H9 (cell line): Measurements from ENCODE around the gene BRAF. TPM values are rescaled to one million over a fixed set of nuclear protein-coding genes. Genes with fewer than 3 reads are reported as not detected.

Experiments used
- DNase-seq: peaks from one replicate; pipeline ENCODE4 v3.0.0-alpha.2; 2017
- H2AFZ ChIP-seq: one replicate; pipeline ENCODE4 v1.6.1; 2013; ENCODE audit warnings: mild to moderate bottlenecking, low read length, control low read depth, moderate library complexity
- H2AK5ac ChIP-seq: 2 replicates; pipeline ENCODE4 v1.6.1; 2013; ENCODE audit warnings: low read length, control low read depth, mixed read lengths; ENCODE audit not compliant: insufficient read length
- H2BK120ac ChIP-seq: one replicate; pipeline ENCODE4 v1.6.1; 2013; ENCODE audit warnings: low read depth, mild to moderate bottlenecking, low read length, control low read depth, inconsistent platforms; ENCODE audit not compliant: poor library complexity, severe bottlenecking
- H2BK12ac ChIP-seq: 2 replicates; pipeline ENCODE4 v1.6.1; 2013; ENCODE audit warnings: low read length, control low read depth, mixed read lengths, low read depth; ENCODE audit not compliant: insufficient read length
- H2BK15ac ChIP-seq: 2 replicates; pipeline ENCODE4 v1.6.1; 2013; ENCODE audit warnings: low read depth, low read length, control low read depth
- H2BK20ac ChIP-seq: one replicate; pipeline ENCODE4 v1.6.1; 2013; ENCODE audit warnings: low read depth, mild to moderate bottlenecking, low read length, control low read depth, inconsistent platforms; ENCODE audit not compliant: poor library complexity, severe bottlenecking
- H2BK5ac ChIP-seq: 2 replicates; pipeline ENCODE4 v1.6.1; 2013; ENCODE audit warnings: low read length, control low read depth, mixed read lengths; ENCODE audit not compliant: insufficient read length
- H3K14ac ChIP-seq: 2 replicates; pipeline ENCODE4 v1.6.1; 2013; ENCODE audit warnings: low read length, control low read depth; ENCODE audit not compliant: insufficient read depth
- H3K18ac ChIP-seq: 2 replicates; pipeline ENCODE4 v1.6.1; 2013; ENCODE audit warnings: low read depth, mild to moderate bottlenecking, mixed read lengths, low read length, control low read depth; ENCODE audit not compliant: insufficient read length
- H3K23ac ChIP-seq: 2 replicates; pipeline ENCODE4 v1.6.1; 2013; ENCODE audit warnings: low read length, control low read depth, mixed read lengths, low read depth; ENCODE audit not compliant: insufficient read length
- H3K23me2 ChIP-seq: 2 replicates; pipeline ENCODE4 v1.6.1; 2013; ENCODE audit warnings: low read depth, mild to moderate bottlenecking, mixed read lengths, low read length, control low read depth; ENCODE audit not compliant: insufficient read length, poor library complexity, severe bottlenecking
- H3K27ac ChIP-seq: 2 replicates; pipeline ENCODE4 v1.5.1; 2013; ENCODE audit warnings: low read length, control low read depth, mixed read lengths, low read depth; ENCODE audit not compliant: insufficient read length
- H3K27me3 ChIP-seq: 2 replicates; pipeline ENCODE4 v1.6.1; 2013; ENCODE audit warnings: low read length, control low read depth, inconsistent platforms; ENCODE audit not compliant: insufficient read depth
- H3K4ac ChIP-seq: 2 replicates; pipeline ENCODE4 v1.6.1; 2013; ENCODE audit warnings: low read depth, mild to moderate bottlenecking, control low read depth, inconsistent platforms, low read length, moderate library complexity
- H3K4me1 ChIP-seq: 2 replicates; pipeline ENCODE4 v1.6.1; 2013; ENCODE audit warnings: low read length, control low read depth, inconsistent platforms; ENCODE audit not compliant: insufficient read depth
- H3K4me2 ChIP-seq: 2 replicates; pipeline ENCODE4 v1.6.1; 2013; ENCODE audit warnings: low read length, control low read depth, mixed read lengths; ENCODE audit not compliant: insufficient read length, insufficient read depth
- H3K56ac ChIP-seq: 2 replicates; pipeline ENCODE4 v1.6.1; 2013; ENCODE audit warnings: low read depth, mild to moderate bottlenecking, mixed read lengths, low read length, control low read depth; ENCODE audit not compliant: insufficient read length
- H3K79me1 ChIP-seq: 2 replicates; pipeline ENCODE4 v1.6.1; 2013; ENCODE audit warnings: low read depth, mild to moderate bottlenecking, moderate library complexity, low read length, control low read depth, inconsistent platforms; ENCODE audit not compliant: insufficient read depth, poor library complexity, severe bottlenecking
- H3K79me2 ChIP-seq: 2 replicates; pipeline ENCODE4 v1.6.1; 2013; ENCODE audit warnings: low read length, control low read depth, inconsistent platforms; ENCODE audit not compliant: insufficient read depth
- H3K9ac ChIP-seq: 2 replicates; pipeline ENCODE4 v1.6.1; 2013; ENCODE audit warnings: low read length, control low read depth, mixed read lengths; ENCODE audit not compliant: insufficient read length; ENCODE audit errors: extremely low read depth
- H3K9me3 ChIP-seq: one replicate; pipeline ENCODE4 v1.6.1; 2013; ENCODE audit warnings: low read depth, low read length, inconsistent platforms; ENCODE audit not compliant: control insufficient read depth
- H3T11ph ChIP-seq: one replicate; pipeline ENCODE4 v1.6.1; 2013; ENCODE audit warnings: mild to moderate bottlenecking, low read length, control low read depth, inconsistent platforms
- H4K20me1 ChIP-seq: one replicate; pipeline ENCODE4 v1.6.1; 2013; ENCODE audit not compliant: control insufficient read depth, insufficient read length, insufficient read depth
- H4K5ac ChIP-seq: 2 replicates; pipeline ENCODE4 v1.6.1; 2013; ENCODE audit warnings: low read depth, mild to moderate bottlenecking, mixed read lengths, low read length, control low read depth; ENCODE audit not compliant: insufficient read length
- H4K8ac ChIP-seq: replicated peaks from 2 replicates; pipeline ENCODE4 v1.6.1; 2013; ENCODE audit warnings: low read length, control low read depth, mixed read lengths, low read depth; ENCODE audit not compliant: insufficient read length
- H4K91ac ChIP-seq: 2 replicates; pipeline ENCODE4 v1.6.1; 2013; ENCODE audit warnings: low read depth, mild to moderate bottlenecking, moderate library complexity, mixed read lengths, low read length, control low read depth; ENCODE audit not compliant: insufficient read length
- H3K27ac Mint-ChIP-seq, 3 experiments: 2 replicates in 2 of 3; 3 replicates in 1 of 3; pipeline ENCODE4 v1.8.0; 2020 to 2021; ENCODE audit warnings: mixed read lengths in 3 of 3, mild to moderate bottlenecking in 1 of 3, moderate library complexity in 1 of 3
- H3K27me3 Mint-ChIP-seq: 2 replicates; pipeline ENCODE4 v1.8.0; 2021; ENCODE audit warnings: low read depth, mild to moderate bottlenecking, moderate library complexity, mixed read lengths
- H3K36me3 Mint-ChIP-seq, 3 experiments: 2 replicates in 2 of 3; 3 replicates in 1 of 3; pipeline ENCODE4 v1.8.0; 2020 to 2021; ENCODE audit warnings: low read depth in 3 of 3, mixed read lengths in 3 of 3; ENCODE audit not compliant: insufficient read depth in 1 of 3
- H3K4me1 Mint-ChIP-seq, 2 experiments: 2 replicates each; pipeline ENCODE4 v1.8.0; 2020; ENCODE audit warnings: mixed read lengths in 2 of 2
- H3K4me3 Mint-ChIP-seq, 2 experiments: 2 replicates in 1 of 2; 3 replicates in 1 of 2; pipeline ENCODE4 v1.8.0; 2020 to 2021; ENCODE audit warnings: mild to moderate bottlenecking in 2 of 2, mixed read lengths in 2 of 2, moderate library complexity in 1 of 2
- H3K9me3 Mint-ChIP-seq, 2 experiments: 2 replicates in 1 of 2; 3 replicates in 1 of 2; pipeline ENCODE4 v1.8.0; 2020; ENCODE audit warnings: mild to moderate bottlenecking in 2 of 2, mixed read lengths in 2 of 2, moderate library complexity in 1 of 2
- WGBS: extraction: QIAGEN DNeasy Blood & Tissue Kit; methylation state at CpG from one replicate; pipeline ENCODE4 v1.1.7; 2013; ENCODE audit warnings: missing lambda C conversion rate, low lambda C conversion rate, mixed read lengths; ENCODE audit not compliant: insufficient read length; ENCODE audit errors: extremely low coverage; 5-methylcytosine and 5-hydroxymethylcytosine counted together
- total RNA-seq: library from RNA; stranded (reverse); gene quantifications from 2 replicates; pipeline ENCODE4 v1.2.1, GENCODE V29; 2021
- TF ChIP-seq, protein P1 (sequence below): fragments of 200-600 bp; sonication (generic); conservative IDR thresholded peaks from 3 replicates; pipeline ENCODE4 v1.8.0; 2021; ENCODE audit warnings: antibody characterized with exemption, mild to moderate bottlenecking

Gene BRAF
- total RNA-seq, 1 experiment from 2014 or later, result 32.9 TPM

DNA sequence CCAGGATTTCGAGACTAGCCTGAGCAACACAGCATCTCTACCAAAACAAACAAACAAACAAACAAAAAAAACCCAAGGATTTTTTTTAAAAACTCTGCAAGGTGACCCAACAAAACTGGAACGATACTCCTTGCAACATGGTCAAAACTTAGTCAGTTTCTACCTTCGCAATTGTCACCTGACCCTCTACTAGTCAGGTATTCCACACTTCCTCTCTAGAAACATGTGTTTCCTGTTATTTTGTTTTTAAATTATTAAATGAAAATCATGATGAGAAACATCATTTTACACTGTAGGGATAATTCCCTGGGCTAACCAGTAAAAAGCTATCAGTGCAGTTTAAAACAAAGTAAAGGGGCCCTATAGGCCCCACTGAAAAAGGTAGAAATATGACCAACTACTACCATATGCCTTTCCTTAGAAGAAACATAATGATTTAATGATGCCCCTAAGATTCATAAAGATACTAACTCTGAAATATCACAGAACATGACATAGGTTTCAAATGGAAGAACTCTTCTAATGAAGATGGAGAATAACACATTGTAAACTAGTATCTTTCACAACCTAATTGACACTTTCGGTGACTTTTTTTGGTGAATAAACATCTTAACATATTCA, 8.7 kb downstream of the BRAF start:
- no peak overlapping the region for H2BK15ac ChIP-seq
- no peak overlapping the region for H3K9ac ChIP-seq
- H3K27ac Mint-ChIP-seq, result no peak overlapping the region
- no peaks in the 10 kb centered on the region for H3K23me2 ChIP-seq
- no peak overlapping the region for H2BK12ac ChIP-seq
- H4K8ac ChIP-seq, result no peak overlapping the region
- H3K79me2 ChIP-seq, result peaks cover 13% of the 10 kb centered on the region; the same call in 1 of the 2 replicates
- H3K18ac ChIP-seq, result no peak overlapping the region
- H2BK120ac ChIP-seq, result no peak overlapping the region
- H3K27me3 Mint-ChIP-seq, result peaks cover 8% of the 10 kb centered on the region
- no peak overlapping the region for H3T11ph ChIP-seq
- H3K4ac ChIP-seq, result no peak overlapping the region
- WGBS, result no CpG with 5 or more reads among the region's 4 CpGs
- H2AK5ac ChIP-seq, result no peak overlapping the region
- H2AFZ ChIP-seq, result no peak overlapping the region
- H3K56ac ChIP-seq, result no peak overlapping the region
- H4K5ac ChIP-seq, result no peak overlapping the region
- peaks cover 19 to 30% of the 10 kb centered on the region in 2 experiments for H3K4me1 Mint-ChIP-seq
- no peaks in the 10 kb centered on the region for H3K9me3 ChIP-seq
- no peak overlapping the region for H3K4me2 ChIP-seq
- H3K4me1 ChIP-seq, result peaks cover 3% of the 10 kb centered on the region; the same call in 1 of the 2 replicates
- no peak overlapping the region for H4K91ac ChIP-seq
- H3K79me1 ChIP-seq, result peaks cover 3% of the 10 kb centered on the region
- H3K27ac ChIP-seq, result no peak overlapping the region
- H3K14ac ChIP-seq, result no peak overlapping the region
- H2BK5ac ChIP-seq, result no peak overlapping the region
- no peak overlapping the region for H2BK20ac ChIP-seq
- H4K20me1 ChIP-seq, result no peaks in the 10 kb centered on the region
- peaks cover 0 to 8% (median 8%) of the 10 kb centered on the region in 3 experiments; a peak in 5 of 7 replicates for H3K36me3 Mint-ChIP-seq
- TF ChIP-seq, protein P1, sequence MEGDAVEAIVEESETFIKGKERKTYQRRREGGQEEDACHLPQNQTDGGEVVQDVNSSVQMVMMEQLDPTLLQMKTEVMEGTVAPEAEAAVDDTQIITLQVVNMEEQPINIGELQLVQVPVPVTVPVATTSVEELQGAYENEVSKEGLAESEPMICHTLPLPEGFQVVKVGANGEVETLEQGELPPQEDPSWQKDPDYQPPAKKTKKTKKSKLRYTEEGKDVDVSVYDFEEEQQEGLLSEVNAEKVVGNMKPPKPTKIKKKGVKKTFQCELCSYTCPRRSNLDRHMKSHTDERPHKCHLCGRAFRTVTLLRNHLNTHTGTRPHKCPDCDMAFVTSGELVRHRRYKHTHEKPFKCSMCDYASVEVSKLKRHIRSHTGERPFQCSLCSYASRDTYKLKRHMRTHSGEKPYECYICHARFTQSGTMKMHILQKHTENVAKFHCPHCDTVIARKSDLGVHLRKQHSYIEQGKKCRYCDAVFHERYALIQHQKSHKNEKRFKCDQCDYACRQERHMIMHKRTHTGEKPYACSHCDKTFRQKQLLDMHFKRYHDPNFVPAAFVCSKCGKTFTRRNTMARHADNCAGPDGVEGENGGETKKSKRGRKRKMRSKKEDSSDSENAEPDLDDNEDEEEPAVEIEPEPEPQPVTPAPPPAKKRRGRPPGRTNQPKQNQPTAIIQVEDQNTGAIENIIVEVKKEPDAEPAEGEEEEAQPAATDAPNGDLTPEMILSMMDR, result no peak
- no peak overlapping the region for H3K4me3 Mint-ChIP-seq
- H3K27me3 ChIP-seq, result no peaks in the 10 kb centered on the region; the same call in 1 of the 2 replicates
- H3K23ac ChIP-seq, result no peak overlapping the region
- DNase-seq, result no peak
- peaks cover 6 to 9% of the 10 kb centered on the region in 2 experiments; a peak in 2 of 5 replicates for H3K9me3 Mint-ChIP-seq
